Gastrocnemius medialis (tissue), 4 donors: ENCODE results near the gene SLC44A2.

Experiments
- POLR2A ChIP-seq, 2 donors: fragments of 450-650 bp; IDR thresholded peaks; one replicate each; pipeline ENCODE4 v1.6.1; 2017; ENCODE audit warnings: antibody characterized with exemption in 2 of 2, mild to moderate bottlenecking in 2 of 2, moderate library complexity in 2 of 2
- TF ChIP-seq, protein P1 (sequence below), 5 experiments: fragments of 450-650 bp in 3 of 5; fragments of 200-600 bp in 2 of 5; sonication (generic) in 2 of 5; IDR thresholded peaks in 4 of 5; conservative IDR thresholded peaks in 1 of 5; 1 replicate in 4 of 5; 2 replicates in 1 of 5; pipeline ENCODE4 v1.5.1; 2016 to 2019; ENCODE audit warnings: antibody characterized with exemption in 5 of 5, mild to moderate bottlenecking in 3 of 5, moderate library complexity in 3 of 5

DNA sequence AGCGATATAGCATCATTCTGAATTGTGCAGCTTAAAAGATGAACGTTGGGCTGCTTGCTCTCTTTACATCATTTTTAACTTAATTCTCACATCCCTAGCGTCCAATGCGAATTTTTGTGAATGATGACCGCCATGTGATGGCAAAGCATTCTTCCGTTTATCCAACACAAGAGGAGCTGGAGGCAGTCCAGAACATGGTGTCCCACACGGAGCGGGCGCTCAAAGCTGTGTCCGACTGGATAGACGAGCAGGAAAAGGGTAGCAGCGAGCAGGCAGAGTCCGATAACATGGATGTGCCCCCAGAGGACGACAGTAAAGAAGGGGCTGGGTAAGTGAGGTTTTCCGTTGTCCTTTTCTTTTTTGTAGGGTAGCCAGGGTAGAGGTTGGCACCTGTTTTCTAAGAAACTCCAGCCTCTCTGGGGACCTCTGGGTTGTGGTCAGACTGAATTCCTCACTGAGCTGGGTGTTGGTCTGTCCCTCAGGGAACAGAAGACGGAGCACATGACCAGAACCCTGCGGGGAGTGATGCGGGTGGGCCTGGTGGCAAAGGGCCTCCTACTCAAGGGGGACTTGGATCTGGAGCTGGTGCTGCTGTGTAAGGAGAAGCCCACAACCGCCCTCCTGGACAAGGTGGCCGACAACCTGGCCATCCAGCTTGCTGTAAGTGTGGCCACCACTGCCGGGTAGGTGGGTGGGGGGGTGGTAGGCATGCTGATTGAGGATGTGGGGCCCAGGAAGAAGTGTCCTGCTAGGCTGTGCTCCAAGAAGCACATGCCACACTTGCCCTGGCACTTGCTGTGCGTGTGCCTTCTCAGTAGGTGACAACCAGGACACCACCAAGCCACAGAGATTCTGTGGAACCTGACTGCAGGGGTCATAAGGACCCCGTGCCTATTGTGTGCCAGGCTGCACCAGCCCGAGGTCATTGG, 45.8 kb downstream of the SLC44A2 start:
- TF ChIP-seq, protein P1, sequence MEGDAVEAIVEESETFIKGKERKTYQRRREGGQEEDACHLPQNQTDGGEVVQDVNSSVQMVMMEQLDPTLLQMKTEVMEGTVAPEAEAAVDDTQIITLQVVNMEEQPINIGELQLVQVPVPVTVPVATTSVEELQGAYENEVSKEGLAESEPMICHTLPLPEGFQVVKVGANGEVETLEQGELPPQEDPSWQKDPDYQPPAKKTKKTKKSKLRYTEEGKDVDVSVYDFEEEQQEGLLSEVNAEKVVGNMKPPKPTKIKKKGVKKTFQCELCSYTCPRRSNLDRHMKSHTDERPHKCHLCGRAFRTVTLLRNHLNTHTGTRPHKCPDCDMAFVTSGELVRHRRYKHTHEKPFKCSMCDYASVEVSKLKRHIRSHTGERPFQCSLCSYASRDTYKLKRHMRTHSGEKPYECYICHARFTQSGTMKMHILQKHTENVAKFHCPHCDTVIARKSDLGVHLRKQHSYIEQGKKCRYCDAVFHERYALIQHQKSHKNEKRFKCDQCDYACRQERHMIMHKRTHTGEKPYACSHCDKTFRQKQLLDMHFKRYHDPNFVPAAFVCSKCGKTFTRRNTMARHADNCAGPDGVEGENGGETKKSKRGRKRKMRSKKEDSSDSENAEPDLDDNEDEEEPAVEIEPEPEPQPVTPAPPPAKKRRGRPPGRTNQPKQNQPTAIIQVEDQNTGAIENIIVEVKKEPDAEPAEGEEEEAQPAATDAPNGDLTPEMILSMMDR (IDR thresholded peaks at IDR 0.05 in 4 of 5, conservative IDR thresholded peaks at IDR 0.05 in 1 of 5), result no peak
- no peak for TF ChIP-seq POLR2A (IDR thresholded peaks at IDR 0.05)
